HT-29 (cell line): Measurements from ENCODE around the gene ZFYVE19. TPM values are rescaled to one million over a fixed set of nuclear protein-coding genes. Genes with fewer than 3 reads are reported as not detected.
"Not testable (repeated sequence)": the region's sequence is repeated elsewhere in the genome, so short reads cannot be mapped to it uniquely, and the experiment has no call there.

ENCODE experiments used
- DNase-seq: peaks from one replicate; pipeline ENCODE4 v3.0.0-alpha.2; 2015; ENCODE audit warnings: low spot score
- small RNA-seq: library from RNA; depleted of rRNA; stranded (forward); fragments of <200 nt; gene quantifications from one replicate; pipeline ENCODE3, GENCODE V24; 2014
- total RNA-seq: library from RNA; depleted of rRNA; stranded (reverse); fragments of >200 nt; shearing (Covaris generic); gene quantifications from 2 replicates; pipeline ENCODE4 v1.2.3, GENCODE V29; 2014; rRNA removed

ZFYVE19 gene
- total RNA-seq, 1 experiment from 2014 or later = 68.6 TPM

- peak; percentile 57 for DNase-seq
Measured at GRCh38 chr15:40846841-40847222, 39.9 kb downstream of the ZFYVE19 start.

DNA sequence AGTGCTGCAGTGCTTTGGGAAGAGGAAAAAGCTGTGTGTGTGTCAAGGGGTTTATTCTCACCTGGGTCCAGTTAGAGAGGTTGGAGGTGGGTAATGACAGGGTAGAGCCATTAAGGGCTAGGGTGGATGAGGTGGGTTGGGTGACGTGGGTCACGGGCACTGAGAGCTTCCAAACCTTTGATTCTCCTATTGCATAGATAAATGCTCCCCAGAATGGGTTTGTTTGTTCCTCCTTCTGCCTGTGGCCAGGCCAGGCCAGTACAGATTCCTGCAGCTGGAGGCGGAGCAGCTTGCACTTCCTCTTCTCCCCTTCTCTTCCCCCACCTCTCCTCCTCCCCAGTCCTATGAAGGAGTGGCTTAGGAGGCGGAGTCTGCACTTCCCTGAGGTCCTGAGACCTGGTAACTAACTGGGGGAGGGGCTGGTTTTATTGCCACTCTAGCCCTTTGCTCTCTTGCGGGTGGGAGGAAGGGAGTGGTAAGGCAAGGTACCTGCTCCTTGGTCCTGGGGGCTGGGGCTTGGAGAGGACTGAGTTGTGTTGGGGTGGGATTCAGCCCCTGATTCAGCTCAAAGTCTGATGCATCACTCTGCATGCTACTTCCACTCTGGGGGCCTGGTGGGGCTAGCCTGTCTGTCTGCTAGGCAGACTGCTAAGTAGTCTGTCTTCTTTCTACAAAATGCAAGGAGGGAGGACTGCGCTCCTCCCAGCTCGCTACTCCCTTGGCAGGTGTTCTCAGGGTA, 40.5 kb downstream of the ZFYVE19 start:
- peak; percentile 97 for DNase-seq

DNA sequence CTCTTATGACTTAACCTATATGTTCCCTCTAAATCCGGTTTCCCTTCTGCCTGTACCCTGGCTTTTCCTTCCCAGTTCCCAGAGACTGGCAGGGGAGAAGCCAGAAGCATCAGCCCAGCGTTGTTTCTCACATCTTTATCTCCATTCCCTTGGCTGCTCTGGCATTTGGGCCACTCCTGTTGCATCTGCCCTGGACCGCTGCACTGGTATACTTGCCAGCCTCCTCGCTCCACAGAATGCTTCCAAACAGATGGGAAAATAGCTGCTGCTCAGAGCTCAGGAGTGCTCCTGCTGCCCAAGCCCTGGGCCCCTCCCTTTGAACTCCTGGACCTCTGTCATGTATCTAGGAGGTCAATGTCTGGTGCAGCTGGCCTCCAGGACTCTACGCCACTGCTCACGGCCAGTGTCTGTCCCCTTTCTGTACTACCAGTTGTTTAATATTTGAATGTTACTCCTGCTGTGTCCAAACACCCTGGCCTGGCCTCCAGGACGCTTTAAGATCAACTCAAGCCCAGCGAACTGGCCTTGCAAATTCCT, 43.8 kb downstream of the ZFYVE19 start:
- DNase-seq = no peak

DNA sequence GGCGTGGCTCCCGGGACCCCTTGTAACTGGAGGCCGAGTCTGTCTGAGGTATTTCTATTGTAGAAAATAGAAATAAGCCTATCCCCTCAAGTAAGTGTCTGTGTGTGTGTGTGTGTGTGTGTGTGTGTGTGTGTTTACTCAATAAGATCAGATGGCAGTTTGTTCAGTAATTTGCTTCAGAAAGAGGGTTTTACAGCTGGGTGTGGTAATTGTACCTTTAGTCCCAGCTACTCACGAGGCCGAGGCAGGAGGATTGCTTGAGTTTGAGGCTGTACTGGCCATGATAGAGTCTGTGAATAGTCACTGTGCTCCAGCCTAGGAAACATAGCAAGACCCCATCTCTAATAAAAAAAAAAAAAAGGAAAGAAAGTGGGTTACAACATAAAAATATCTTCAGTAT, 45.6 kb downstream of the ZFYVE19 start:
- no peak for DNase-seq

DNA sequence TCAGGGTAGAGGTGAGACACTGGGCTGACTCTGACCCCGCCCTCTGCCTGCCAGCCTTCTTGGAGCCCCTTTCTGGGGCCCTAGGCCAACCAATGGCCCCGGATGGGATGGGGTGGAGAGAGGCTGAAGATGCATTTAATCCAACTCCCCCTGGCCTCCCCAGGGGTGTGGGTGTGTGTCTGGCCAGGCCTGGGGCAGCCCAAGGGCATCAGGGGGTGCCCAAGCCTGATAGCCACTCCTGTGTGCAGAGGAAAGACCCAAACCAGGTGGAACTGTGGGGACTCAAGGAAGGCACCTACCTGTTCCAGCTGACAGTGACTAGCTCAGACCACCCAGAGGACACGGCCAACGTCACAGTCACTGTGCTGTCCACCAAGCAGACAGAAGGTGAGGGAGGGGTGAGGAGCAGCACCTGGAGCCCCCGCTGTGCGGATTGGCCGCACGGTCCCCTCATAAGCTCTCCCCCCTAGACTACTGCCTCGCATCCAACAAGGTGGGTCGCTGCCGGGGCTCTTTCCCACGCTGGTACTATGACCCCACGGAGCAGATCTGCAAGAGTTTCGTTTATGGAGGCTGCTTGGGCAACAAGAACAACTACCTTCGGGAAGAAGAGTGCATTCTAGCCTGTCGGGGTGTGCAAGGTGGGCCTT, 46.5 kb downstream of the ZFYVE19 start:
- DNase-seq = no peak

- DNase-seq = no peak
Measured at GRCh38 chr15:40854161-40854560, 47.3 kb downstream of the ZFYVE19 start.

DNA sequence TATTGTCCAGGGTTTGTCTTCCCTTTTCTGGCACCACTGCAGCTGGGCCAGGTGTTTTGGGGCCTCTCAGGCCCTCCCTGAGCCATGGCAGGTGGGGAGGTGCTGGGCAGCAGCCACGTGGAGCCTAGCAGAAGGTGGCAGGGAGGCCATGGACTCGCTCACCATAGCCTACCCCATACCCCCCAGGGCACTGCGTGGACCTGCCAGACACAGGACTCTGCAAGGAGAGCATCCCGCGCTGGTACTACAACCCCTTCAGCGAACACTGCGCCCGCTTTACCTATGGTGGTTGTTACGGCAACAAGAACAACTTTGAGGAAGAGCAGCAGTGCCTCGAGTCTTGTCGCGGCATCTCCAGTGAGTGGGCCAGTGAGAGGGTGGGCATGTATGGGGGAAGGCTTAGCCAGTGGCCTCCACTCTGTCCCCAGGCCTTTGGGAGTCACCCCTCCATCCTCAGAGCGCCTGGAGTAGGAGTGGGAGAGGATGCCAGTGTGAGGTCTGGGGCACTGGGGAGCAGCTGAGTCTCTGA, 48.9 kb downstream of the ZFYVE19 start:
- DNase-seq = no peak

- DNase-seq = no peak
Measured at GRCh38 chr15:40856746-40857145, 49.9 kb downstream of the ZFYVE19 start.

DNA sequence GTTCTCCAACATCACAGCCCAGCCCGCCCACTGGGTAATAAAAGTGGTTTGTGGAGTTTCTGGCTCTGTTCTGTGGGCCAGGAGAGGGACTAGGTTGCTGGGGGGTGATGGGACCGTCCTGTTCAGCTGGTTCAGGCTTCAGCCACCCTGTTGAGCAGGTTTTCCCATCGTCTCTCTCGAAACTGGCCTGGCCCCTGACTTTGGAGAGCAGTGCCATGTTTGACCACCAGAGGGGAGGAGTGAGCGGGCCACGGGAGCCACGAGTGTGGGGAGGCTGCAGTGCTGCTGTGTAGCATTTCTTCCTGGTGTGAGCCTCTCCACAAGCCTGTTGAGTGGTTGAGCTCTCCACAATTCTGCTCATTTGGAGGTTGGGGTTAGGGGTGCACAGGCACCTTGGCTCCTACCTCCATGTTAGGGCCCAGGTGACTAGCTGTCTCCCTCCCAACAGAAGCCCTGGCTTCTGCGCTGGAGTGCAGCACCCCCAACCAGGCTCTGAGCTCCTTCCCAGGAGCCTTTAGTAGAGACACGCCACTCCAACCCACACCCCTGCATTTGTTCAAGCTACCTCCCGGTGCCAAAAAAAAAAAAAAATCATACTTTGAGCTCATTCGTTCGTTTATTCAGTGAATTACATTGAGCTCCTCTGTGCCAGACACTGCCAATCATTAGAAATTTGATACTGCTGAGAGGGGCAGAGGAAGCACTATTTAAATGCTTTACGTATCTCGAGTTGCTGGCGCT, 50.9 kb downstream of the ZFYVE19 start:
- peak; percentile 99 for DNase-seq

- DNase-seq = no peak
Measured at GRCh38 chr15:40858706-40859105, 51.8 kb downstream of the ZFYVE19 start.

DNA sequence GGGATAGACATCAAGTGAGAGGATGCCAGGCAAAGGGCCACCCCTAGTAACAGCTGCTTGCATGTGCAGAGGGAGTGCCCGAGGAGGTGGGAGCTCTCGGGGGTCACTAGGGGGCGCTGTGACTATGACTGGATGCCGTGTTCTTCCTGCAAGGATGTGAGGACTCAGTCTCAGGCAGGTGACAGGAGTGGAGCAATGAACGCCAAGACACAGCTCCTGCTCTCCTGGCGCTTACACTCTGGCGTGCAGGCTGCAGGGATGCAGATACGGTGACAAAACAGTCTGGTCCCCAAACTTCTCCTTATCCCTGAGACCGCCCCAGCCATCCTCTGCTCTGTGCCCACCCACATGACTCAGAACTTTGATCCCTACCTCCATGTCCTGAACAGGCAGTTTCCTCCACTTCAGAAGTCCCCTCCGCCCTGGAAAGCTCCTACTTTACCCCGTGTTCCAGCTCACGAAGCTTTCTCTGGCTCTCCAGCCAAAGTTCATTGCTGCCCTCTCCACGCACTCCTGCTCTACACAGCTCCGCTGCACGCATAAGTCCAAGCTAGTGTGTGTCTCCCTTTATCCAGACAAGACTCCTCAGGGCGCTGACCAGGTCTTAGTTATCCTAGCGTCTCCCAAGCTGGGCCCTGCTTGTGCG, 52.4 kb downstream of the ZFYVE19 start:
- DNase-seq = peak; percentile 88

DNA sequence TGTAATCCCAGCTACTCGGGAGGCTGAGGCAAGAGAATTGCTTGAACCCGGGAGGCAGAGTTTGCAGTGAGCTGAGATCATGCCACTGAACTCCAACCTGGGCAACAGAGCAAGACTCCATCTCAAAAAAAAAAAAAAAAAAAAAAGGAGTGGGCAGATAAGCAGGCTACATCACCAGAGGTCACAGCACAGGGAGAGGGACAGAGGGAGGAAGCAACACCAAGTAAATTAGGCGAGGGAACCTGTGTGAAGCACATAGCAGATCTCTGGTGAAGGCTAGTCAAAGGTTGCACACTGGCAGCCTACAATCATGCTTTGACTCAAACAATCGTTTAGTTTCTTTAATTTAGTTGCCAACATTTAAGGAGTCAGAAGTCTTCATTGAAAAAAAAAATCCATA, 54.3 kb downstream of the ZFYVE19 start:
- not testable (repeated sequence) for DNase-seq

- DNase-seq = no peak
Measured at GRCh38 chr15:40863660-40864270, 56.9 kb downstream of the ZFYVE19 start.

Small RNA genes within 50 kb of the gene (small RNA-seq; reads per million reads assigned to genes)
- gene SUMO2P15 = not detected

Other genes with a start within 250 kb of the ZFYVE19 start
- gene CCDC32, start 242.0 kb upstream of the ZFYVE19 start, total RNA-seq = 19.6 and 21.7 TPM in 2 replicates
- 26.7 and 38.7 TPM in 2 replicates for gene RPUSD2, start 237.8 kb upstream of the ZFYVE19 start, total RNA-seq
- gene KNL1, start 212.8 kb upstream of the ZFYVE19 start, total RNA-seq = 13.1 and 17.7 TPM in 2 replicates
- 15.7 and 16.1 TPM in 2 replicates for gene RAD51, start 111.9 kb upstream of the ZFYVE19 start, total RNA-seq
- 33.2 and 35.7 TPM in 2 replicates for gene RMDN3, start 51.8 kb upstream of the ZFYVE19 start, total RNA-seq
- gene GCHFR, start 43.0 kb upstream of the ZFYVE19 start, total RNA-seq = 327 and 329 TPM in 2 replicates
- 8.4 and 12.0 TPM in 2 replicates for gene C15orf62, start 37.1 kb upstream of the ZFYVE19 start, total RNA-seq
- gene DNAJC17, start 384 bp downstream of the ZFYVE19 start, total RNA-seq = 47.9 and 53.5 TPM in 2 replicates
- 2.5 and 6.1 TPM in 2 replicates for gene PPP1R14D, start 21.6 kb downstream of the ZFYVE19 start, total RNA-seq
- gene SPINT1, start 37.0 kb downstream of the ZFYVE19 start, total RNA-seq = 481 and 534 TPM in 2 replicates
- 30.4 and 33.5 TPM in 2 replicates for gene RHOV, start 67.1 kb downstream of the ZFYVE19 start, total RNA-seq
- 66.8 and 75.8 TPM in 2 replicates for gene VPS18, start 87.4 kb downstream of the ZFYVE19 start, total RNA-seq
- 3.8 and 4.4 TPM in 2 replicates for gene DLL4, start 122.3 kb downstream of the ZFYVE19 start, total RNA-seq
- 13.6 and 16.6 TPM in 2 replicates for gene CHAC1, start 146.4 kb downstream of the ZFYVE19 start, total RNA-seq